ENCODE data around the gene SSBP3.
"Not testable (repeated sequence)": the region's sequence is repeated elsewhere in the genome, so short reads cannot be mapped to it uniquely, and the experiment has no call there.

SSBP3 gene

DNA sequence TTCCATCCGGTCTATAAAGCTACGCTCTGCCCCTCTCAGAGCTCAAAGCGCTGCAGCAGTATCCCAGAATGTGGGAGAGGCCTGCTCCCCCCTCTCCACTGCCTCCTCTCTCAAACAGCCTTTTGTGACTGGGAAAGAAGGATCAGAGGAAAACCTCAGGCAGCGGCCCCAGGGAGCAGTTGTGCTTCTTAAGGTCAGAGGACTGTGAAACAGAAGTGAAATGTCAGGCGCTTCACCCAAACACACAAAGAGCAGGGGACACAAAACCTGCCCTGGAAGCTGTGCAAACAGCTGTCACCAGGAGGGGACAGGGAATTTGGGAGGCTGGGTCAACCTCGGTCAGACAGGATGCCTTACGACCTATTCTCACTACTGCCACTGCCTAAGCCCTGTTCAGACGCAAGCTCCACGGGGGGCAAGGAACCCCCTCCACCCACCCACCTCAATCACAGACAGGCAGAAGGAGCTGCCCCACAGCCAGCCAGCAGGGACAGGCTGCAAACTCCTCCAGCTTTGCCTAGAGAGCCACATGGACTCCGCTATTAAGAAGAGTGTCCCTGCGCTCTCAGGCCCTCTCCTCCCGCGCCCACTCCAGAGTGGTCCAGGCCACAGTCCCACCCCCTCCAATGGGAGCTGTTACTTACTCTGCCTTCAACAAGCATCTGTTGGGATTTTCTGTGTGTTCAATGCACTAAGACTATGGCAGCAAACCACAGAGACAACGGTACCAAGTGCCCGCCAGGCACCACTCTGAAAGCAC lies 14.6 kb downstream of the SSBP3 start:
- FAIRE-seq, result no peak

DNA sequence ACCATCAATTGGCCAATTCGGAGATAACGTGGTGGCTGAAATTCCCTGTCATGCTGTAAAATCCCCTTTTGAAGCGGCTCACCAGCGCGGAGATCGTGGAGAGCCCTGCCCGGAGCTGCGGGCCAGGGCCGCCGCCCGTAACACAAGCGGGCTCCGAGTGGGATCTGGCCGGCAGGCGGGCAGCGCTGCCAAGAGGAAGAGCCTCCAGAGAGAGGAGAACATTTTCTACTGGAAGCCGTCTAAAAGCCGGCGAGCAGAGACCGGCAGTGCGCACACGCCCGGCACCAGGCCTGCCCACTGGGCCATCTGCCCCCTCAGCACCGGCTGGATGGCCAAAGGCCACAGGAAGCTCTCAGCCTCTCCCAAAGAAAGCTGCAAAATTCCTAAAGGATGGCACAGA lies 15.5 kb downstream of the SSBP3 start:
- FAIRE-seq, result no peak

DNA sequence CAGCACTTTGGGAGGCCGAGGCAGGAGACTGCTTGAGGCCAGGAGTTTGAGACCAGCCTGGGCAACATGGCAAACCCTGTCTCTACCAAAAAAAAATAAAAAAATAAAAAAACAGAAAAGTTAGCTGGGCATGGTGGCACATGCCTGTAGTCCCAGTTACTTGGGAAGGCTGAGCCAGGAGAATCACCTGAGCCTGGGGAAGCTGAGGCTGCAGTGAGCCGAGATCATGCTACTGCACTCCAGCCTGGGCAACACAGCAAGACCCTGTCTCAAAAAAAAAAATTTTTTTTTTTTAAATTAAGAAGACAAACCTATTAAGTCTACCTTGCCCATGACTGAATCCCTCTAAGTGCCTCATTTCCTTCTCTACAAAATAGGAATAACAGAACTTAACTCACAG lies 16.6 kb downstream of the SSBP3 start:
- not testable (repeated sequence) for FAIRE-seq

DNA sequence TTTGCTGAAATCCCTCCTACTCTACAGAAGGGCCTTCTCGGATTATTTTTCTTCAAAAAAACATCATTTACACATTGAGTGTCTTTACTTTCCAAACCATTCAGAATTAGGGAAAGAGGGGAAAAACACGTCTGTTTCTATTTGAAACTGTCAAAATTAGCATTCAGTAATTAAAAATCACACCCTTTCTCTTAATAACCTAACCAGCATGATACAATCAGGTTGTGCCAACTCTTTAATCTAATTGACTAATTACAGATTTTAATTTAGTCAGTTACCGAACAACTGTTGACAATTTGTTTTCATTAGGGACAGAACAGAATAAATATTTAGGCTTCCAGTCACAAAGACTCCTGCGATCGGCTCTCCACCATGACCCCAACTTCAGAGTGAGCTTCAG lies 18.8 kb downstream of the SSBP3 start:
- no peak for FAIRE-seq

DNA sequence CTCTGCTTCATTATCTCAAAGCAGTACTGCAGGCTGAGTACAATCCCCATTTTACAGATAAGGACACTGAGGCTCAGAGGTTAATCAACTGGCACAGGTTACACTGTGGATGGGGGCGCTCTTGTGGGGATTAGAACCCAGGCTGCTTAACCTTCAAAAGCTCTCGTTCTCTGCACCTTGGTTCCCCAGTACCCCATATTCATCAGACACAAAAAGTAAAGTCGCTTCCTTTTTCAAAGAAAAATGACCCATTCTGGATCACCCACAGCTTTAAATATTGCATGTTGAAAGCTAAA lies 20.5 kb downstream of the SSBP3 start:
- no peak for FAIRE-seq

DNA sequence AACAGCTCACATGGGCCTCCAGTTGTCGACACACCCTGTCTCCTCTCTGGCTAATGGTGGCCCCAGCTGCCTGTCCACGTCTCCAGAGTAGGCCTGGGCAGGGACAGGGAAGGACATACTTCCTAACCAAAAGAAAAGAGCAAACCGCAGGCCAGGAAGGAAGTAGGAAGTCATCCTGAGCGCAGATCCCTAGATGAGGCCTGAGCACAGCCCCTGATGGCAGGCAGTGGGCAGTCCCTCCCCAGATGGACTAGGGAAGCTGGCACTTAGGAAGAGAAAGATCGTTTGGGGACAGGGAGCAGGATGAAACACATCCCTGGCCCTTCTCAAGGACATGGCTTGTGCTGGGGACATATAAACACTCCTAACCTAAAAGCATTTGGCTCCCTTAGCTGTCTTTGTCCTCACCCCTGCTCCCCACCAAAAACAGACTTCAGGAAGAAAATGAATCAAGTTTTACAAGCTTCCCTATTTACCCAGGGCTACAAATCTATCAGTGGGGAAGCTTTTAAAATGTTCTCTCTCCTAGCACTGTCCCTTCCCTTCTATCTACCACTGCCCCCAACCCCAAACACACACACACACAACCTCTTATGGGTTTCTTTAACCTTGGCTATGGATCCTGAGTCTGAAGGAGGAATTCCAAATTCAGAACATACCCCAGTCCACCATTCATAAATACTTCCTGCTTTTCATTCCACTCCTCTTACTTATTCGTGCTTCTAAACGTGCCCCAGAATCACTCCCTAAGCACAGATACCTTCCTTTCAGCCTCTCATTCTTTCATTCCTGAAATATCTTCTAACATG lies 21.1 kb downstream of the SSBP3 start:
- no peak for FAIRE-seq

DNA sequence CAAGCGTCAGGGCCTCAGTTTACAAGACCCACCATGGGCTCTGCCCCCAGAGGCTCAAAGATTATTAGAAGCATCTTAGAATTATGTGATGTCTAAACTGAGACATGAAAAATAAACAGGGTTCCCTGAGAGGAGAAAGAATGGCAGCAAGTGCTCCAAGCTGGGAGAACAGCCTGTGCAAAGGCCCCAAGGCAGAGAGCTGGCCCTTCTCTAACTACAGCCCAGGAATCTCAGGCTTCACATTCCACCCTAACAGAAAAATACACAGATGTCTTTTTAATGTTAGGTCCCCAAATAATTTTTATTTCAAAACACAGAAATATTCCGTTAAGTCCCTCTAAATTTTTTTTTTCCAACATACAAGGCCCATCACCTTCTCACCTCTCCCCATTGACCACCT lies 21.7 kb downstream of the SSBP3 start:
- no peak for FAIRE-seq

DNA sequence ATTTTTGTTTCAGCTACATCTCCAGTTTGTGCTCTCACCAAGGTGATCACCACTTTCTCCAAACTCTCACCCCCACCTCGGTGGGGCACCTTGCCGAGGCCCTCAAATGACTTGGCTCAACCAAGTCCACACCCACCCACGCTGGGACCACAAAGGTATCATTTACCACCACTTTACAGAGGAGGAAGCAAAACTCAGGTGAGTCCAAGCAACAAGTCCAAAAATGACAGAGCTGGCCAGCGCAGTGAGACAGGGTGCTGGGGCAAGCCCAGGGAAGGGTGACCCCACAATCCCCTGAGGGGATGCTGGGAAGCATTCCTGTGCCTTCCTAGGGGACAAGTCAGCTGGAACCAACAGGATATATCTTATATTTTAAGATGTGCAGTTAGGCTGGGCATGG lies 24.7 kb downstream of the SSBP3 start:
- FAIRE-seq, result no peak

DNA sequence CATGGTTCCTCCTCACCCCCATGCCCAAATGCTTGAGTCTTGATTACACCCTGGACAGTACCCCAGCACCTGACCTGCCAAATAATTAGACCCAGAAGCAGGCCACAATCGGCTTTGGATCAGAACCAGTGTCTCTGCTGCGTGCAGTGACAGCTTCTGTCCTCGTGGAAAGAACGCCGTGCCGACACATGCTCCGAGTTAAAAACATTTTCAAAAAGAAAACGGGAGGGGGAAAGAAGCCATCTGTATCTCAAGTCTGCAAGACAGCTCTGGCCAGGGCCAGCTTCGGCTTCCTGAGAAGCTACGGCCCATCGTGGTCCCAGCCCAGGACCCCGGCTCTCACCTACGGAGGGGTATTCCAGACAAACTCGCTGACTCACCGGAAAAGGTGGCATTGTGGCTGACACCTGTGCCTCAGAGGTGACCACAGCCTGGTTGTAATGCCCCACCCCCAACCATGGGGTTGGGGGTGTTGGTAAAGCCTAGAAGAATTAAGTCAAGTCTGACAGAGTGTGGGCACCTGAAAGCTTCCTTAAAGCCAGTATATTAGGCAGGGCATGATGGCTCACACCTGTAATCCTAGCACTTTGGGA lies 25.8 kb downstream of the SSBP3 start:
- no peak for FAIRE-seq

DNA sequence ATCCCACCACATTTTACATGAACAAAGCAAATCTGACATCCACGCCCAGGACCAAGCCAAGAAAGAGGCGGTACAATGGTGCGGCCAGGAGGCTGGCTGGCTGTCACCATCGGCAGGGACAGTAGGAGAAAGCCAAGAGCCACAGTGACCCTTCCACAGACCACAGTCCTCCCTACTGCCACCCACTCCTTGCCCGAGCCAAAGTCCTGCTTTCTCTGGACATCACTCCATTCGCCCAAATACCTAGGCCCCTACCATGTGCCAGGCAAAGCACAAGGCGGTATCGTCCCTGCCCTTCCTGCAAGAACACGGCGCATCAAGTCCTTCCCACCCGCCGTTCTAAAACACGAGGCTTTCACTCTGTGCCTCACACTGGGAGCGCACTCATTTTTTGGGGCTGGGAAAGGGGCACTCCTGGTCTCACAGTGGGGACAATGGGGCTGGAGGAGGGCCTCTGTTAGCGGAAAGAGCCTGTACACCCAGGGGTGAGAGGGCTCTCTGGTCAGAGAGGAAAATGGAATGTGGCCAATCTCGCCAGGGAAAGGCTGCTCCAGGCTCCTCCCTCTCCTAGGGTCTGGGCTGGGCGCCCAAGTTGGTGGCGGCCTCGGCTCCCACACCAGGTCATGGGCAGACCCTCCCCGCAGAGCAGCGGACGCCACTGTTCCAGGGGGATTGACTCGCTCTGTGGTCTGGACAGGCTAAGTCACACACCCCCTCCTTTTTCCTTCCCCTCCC lies 26.5 kb downstream of the SSBP3 start:
- no peak for FAIRE-seq

DNA sequence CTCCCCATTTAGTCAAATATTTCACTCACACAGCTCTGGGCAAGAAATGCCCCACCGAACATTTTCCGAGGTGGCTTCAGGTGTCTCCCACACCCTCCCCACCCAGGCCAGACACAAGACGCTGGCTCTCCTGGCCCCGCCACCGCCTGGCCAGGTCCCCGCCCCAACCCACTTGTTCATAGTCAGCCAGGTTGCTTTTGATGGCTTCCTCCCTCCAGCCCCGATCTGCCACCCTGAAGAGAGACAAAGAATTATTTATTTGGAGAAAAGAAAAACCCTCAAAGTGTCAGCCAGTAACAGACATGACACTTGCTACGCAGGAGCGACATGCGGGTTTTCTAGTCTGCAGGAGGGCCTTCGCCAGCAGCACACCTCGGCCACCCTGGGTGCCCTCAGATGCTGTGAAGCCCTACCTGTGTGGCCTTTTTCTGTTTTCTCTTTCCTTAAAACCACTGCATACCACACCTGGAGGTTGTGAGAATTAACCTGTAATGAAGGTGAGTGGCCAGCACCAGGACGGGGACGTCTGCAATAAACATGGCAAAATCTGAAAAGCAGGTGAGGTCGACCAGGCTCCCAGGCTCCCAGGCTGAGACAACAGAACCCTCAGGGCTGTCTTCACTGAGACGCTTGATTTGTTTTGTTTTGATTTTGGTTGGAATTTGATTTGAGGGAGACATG lies 27.2 kb downstream of the SSBP3 start:
- FAIRE-seq, result no peak

DNA sequence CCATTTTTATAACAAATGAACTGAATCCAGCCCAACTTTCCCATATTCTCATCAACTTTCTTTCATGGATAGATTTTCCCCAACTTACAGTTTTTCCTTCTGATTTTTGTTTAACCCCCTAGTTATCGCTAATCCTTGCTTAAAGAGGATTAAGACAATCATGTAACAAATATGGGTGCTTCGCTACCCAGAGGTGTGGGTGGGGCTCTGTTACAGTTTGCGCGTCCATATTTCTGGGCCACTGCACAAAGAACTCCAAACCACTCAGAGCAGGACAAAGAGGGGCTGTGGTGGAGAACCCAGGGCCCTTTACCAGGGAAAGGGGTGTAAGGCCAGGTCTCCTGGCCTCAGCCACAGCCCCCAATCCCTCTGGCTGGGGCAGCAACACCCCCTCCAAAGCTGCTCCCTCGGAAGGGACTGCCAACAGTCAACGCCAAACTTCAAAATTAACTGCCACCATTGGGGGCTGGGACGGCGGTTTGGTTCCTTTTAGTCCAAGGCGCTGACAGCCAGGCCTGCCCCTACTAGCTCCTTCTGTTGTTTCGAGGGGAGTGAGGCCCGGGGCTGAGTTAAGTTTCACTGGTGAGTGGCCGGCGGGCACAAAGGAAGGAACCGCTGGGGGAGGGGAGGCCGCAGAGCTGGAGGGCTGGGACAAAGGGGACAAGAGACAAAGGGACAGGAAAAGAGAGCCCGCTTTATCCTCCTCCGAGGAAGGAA lies 27.9 kb downstream of the SSBP3 start:
- no peak for FAIRE-seq

DNA sequence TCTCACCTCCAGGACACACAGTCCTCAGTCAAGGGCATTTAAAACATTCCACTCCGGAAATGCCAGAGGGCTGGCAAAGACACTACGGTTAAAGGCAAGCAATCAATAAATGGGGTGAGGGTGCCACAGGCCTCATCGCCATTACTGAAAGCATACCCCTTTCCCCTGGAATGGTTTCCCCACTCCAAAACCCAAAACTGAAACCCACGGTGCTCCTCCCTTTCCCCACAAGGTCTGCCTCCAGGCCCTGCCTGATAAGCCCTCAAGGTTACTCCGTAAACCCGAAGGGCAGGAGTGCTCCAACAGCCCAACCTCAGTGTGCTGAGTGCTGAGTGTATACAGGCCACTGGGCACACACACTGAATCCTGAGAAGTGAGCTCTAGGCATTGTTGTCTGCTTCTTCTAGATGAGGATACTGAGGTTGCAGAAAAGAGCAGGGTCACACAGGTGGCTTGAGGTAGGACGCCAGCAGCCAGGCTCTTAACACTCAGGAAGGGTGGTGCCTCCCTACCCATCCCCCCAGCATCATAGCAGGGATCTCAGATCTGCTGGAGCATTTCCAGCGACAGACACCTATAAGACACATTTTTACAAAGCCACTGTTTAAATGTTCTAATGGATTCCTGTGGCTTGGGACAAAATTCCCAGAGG lies 29.0 kb downstream of the SSBP3 start:
- FAIRE-seq, result no peak

DNA sequence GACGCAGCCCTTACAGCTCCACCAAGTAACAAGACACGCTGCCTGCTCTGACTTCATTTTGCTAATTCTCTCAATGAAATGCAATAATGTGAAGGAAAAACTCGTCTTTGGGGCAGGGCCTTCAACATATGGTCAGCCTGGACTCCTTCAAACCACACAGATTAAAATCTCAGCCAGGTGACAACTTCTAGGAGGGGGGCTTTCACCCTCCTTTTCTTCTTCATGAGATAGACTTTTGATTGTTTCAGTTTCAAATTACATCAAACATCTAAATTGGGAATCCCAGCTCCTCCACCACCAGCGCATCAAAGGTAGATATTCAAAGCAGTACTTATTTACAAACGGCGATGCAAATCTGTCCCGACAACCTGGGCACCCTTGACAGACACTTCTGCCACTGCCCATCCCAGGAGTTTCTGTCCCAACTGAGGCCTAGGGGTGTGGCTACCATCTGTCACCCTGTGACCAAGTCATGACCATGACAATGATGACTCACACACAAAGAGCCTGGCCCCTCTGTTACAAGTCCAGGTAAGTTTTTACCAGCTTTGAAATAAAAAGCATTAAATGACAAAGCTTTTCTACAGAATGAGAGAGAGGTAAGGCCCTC lies 29.7 kb downstream of the SSBP3 start:
- no peak for FAIRE-seq

DNA sequence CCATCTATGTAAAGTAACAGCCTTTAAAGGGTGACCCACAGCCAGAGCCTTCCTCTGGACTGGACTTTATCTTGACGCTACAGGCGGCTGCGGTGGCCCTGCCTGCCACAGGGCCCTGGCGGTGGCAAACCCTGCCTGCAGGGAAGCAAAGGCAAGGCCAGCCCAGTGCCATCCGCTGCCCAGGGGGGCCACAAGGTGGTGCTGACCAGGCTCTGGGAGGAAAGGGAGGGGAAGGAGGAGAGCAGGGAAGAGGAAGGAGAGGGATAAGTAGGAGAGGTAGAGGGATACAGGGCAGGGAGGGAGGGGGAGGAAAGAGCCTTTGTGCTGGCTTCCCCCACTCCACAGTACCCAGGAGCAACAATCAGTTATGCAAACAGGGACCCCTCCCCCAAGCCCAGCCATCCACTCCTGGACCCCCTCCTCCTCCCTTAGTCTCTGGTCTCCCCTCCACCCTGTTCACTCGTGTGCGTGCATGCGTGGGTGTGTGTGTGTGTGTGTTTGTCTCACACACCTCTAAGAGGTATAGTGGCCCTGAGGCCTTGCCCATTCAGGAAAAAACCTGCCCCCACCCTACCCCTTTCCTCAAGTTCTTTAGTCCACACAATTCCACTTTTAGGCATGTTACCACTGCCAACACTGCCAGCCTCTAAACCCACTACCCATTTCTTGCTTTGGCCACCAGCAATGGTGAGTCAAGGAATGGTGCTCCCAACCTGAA lies 30.3 kb downstream of the SSBP3 start:
- FAIRE-seq, result no peak

DNA sequence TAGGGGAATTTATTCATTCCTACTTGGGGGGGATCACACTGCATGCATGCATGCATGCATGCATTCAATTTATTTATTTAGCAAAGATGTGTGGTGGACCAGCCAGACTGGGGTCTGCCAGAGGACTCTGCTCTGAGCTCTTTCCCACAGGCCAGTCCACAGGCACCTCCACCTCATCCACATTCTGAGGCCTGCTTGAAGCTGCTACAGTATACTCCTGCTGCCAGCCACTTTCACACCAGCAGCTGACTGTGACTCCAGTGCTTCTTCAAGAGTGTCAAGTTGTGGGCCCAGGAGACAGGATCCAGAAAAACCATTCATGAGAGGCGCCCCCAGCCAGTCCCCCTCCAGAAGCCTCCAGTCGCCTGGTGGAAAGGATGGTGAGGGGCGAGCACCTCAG lies 30.9 kb downstream of the SSBP3 start:
- FAIRE-seq, result no peak

DNA sequence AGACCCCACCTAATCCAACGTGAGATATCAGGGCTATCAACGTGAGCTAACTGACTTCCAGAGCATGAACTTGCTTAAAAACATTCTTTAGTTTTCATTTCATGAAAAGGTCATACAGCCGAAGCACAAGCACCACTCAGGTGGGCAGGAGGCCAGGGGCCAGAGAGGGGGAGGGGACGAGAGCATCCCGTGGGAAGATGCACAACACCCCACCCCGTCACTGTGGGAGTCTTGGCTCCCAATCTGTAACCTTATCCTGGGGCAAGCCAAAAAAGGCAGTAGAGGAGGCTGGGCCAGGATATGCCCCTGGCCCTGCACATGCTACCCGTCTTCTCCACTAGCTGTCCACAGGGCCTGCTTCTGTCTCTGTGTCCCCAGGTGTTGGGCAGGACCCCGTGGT lies 31.4 kb downstream of the SSBP3 start:
- no peak for FAIRE-seq

DNA sequence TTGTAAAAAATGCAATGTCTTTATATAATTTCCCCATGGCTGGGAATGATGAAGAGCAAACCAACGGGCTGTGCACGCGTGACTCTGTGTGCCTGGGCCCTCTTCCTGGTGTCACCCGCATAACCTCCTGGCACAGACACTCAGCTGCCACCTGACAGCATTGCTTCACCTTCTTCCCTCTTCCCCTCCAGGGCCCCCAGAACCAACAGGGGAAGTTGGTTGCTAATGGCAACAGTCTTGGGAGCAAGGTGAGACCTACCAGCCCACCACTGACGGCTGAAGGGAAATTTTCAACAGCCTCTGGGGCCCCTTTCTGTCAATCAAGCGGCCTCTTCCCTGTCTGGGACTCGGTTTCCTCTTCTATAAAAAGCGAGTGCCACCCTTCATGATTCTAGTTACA lies 33.2 kb downstream of the SSBP3 start:
- no peak for FAIRE-seq

DNA sequence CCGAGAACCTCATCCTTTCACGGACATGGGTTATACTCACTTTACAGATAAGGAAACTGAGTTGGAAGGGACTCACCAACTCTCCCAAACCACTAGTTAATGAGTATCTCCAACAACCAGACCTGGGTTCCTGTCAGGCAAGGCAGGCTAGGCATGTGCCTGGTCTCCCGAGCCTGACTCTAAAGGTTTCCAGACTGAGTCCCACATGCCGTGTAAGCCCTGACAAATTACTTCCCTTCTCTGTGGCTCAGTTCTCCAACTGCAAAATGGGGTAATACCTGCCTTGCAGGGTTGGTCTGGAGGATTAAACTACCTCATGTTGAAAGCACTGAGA lies 34.3 kb downstream of the SSBP3 start:
- no peak for FAIRE-seq

DNA sequence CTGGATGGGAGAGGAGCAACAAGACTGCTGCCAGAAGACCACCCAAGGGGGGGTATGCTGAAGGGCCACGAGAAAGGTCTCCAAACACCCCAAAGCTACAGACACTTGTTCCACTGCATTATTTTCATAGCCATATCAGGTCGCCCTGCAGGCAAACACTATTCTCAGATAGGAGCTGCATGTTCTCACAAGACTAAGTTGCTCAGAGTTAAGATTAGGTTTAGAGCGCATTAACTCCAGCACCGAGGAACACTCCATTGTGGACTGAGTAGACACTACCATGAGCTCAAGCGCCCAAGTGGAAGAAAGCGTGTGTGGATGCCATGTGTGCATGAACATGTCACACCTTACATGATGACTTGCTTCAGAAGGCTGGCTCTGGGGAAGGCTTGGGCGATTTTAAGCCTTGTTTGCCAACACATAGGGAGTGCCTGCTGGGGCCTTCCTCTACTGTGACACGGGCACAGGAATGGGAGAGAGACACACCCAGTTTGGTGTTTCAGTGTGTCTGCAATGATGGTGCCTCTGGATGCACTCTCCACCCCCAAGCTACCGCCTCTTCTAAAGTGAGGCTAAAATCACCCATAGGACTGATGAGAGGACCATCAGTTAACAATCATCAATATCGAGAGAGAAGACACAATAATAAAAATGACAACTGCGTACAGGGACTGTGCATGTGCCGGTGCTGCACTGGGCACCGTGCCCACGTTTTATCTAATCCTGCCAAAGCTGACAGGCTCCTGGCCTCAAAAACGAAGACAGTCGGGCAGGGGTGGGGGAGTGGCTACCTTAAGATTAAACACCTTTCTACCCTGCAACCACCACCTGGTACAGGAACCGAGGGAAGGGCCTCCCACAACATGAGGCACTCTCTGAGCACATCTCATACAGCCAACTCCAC lies 34.9 kb downstream of the SSBP3 start:
- FAIRE-seq, result no peak

Data from endometrium (tissue), 2 donors.